ENCODE data around the gene LIMS1.

DNA sequence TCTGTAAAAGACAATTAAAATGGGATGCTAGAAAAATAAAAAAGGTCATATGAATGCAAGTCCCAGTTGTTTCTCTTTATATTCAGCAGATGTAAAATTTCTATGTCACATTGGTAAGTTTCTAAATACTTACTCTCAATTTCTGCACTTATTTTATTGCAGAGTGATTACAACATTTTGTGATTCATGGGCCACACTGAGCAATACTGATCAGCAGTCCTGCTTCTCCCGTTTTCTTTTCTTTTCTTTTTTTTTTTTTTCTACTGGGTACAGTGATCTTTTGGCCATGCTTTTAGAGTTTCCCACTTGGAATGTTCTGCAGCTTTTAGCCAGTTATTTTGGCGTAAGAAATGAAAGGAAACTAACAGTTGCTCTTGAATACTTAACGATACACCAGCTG is 38.8 kb downstream of the LIMS1 start:
- TF ChIP-seq EZH2 (IDR thresholded peaks at IDR 0.05) (no peak), POLR2AphosphoS5 (IDR thresholded peaks at IDR 0.05; ENCODE audit: borderline replicate concordance, low read depth, low read length) (no peak)
